H1 (cell line): ENCODE data around the gene PCDHB12. TPM values are rescaled to one million over a fixed set of nuclear protein-coding genes. Genes with fewer than 3 reads are reported as not detected.
"Not testable (repeated sequence)": the region's sequence is repeated elsewhere in the genome, so short reads cannot be mapped to it uniquely, and the experiment has no call there.

Experiments
- CTCF ChIA-PET: fragments of 300-600 bp; sonication (Branson Sonifier 250); formaldehyde crosslinking; loops from one replicate; lab custom pipeline; 2021; ENCODE audit not compliant: partially characterized antibody; lab: Charles Lee
- POLR2A ChIA-PET: fragments of 300-600 bp; sonication (Branson Sonifier 250); formaldehyde crosslinking; loops from one replicate; lab custom pipeline; 2021; ENCODE audit warnings: inconsistent platforms; ENCODE audit not compliant: partially characterized antibody; lab: Charles Lee
- DNase-seq, 2 experiments: peaks; one replicate each; pipeline versions ENCODE4 v3.0.0 to v3.0.0-alpha.2; 2010 to 2022; ENCODE audit warnings: low spot score in 2 of 2, low read depth in 1 of 2, mixed read lengths in 1 of 2
- FAIRE-seq: peaks from 2 replicates; lab custom pipeline; 2011; peaks lifted over from hg19 to GRCh38; lab: Jason Lieb, UNC
- H2AFZ ChIP-seq: 2 replicates; pipeline ENCODE4 v1.8.1; 2012; ENCODE audit warnings: low read length, inconsistent platforms
- H2AK5ac ChIP-seq: 2 replicates; pipeline ENCODE4 v1.6.1; 2013; ENCODE audit warnings: low read depth, low read length
- H2BK120ac ChIP-seq: replicated peaks from 2 replicates; pipeline ENCODE3; 2013; ENCODE audit warnings: low read depth, low read length, inconsistent platforms
- H2BK12ac ChIP-seq: 2 replicates; pipeline ENCODE4 v1.6.1; 2013; ENCODE audit warnings: low read depth, low read length
- H2BK15ac ChIP-seq: 2 replicates; pipeline ENCODE4 v1.6.1; 2013; ENCODE audit warnings: low read length
- H2BK20ac ChIP-seq: 2 replicates; pipeline ENCODE4 v1.6.1; 2013; ENCODE audit warnings: low read length
- H2BK5ac ChIP-seq: 2 replicates; pipeline ENCODE4 v1.6.1; 2013; ENCODE audit warnings: low read depth, low read length
- H3K14ac ChIP-seq: 2 replicates; pipeline ENCODE4 v1.6.1; 2013; ENCODE audit warnings: inconsistent platforms; ENCODE audit not compliant: insufficient read length
- H3K18ac ChIP-seq: 2 replicates; pipeline ENCODE4 v1.6.1; 2013; ENCODE audit warnings: low read length; ENCODE audit errors: extremely low read depth
- H3K23ac ChIP-seq: 2 replicates; pipeline ENCODE4 v1.6.1; 2013; ENCODE audit warnings: inconsistent platforms; ENCODE audit not compliant: insufficient read length
- H3K23me2 ChIP-seq: 2 replicates; pipeline ENCODE4 v1.6.1; 2013; ENCODE audit warnings: low read depth, low read length
- H3K27ac ChIP-seq: 2 replicates; pipeline ENCODE4 v1.6.1; 2011; ENCODE audit warnings: low read depth, low read length, inconsistent platforms
- H3K27me3 ChIP-seq, 4 experiments: replicated peaks in 1 of 4; 1 replicate in 1 of 4; 2 replicates in 3 of 4; pipeline versions ENCODE4 v1.6.1 to v1.8.1; 2011 to 2013; ENCODE audit warnings: low read length in 3 of 4, mild to moderate bottlenecking in 3 of 4, inconsistent platforms in 2 of 4, mixed read lengths in 2 of 4, moderate library complexity in 1 of 4; ENCODE audit not compliant: control insufficient read depth in 3 of 4, insufficient read depth in 3 of 4; ENCODE audit errors: extremely low read depth in 1 of 4
- H3K36me3 ChIP-seq, 4 experiments: 2 replicates each; pipeline versions ENCODE4 v1.6.1 to v1.8.1; 2011 to 2013; ENCODE audit warnings: mild to moderate bottlenecking in 4 of 4, low read length in 3 of 4, moderate library complexity in 2 of 4, control low read depth in 1 of 4, inconsistent platforms in 1 of 4; ENCODE audit not compliant: insufficient read depth in 4 of 4, control insufficient read depth in 2 of 4
- H3K4ac ChIP-seq: replicated peaks from 2 replicates; pipeline ENCODE3; 2013; ENCODE audit warnings: low read length, low read depth, mixed read lengths, inconsistent platforms; ENCODE audit not compliant: insufficient read length
- H3K4me1 ChIP-seq, 4 experiments: replicated peaks in 1 of 4; 1 replicate in 1 of 4; 2 replicates in 3 of 4; pipeline versions ENCODE4 v1.6.1 to v1.8.1; 2011 to 2013; ENCODE audit warnings: low read length in 3 of 4, inconsistent platforms in 2 of 4, mixed read lengths in 1 of 4; ENCODE audit not compliant: insufficient read depth in 4 of 4, control insufficient read depth in 3 of 4
- H3K4me2 ChIP-seq, 2 experiments: 2 replicates each; pipeline versions ENCODE4 v1.6.1 to v1.8.1; 2011 to 2013; ENCODE audit warnings: low read depth in 2 of 2, low read length in 2 of 2, control low read depth in 1 of 2, inconsistent platforms in 1 of 2, mild to moderate bottlenecking in 1 of 2; ENCODE audit not compliant: insufficient read depth in 1 of 2
- H3K4me3 ChIP-seq, 4 experiments: fragments of 200-600, 300-600 bp in 1 of 4; sonication (generic), shearing (Covaris generic), sonication (Bioruptor Twin) in 1 of 4; 2 replicates each; pipeline versions ENCODE4 v1.5.1 to v1.8.1; 2011 to 2016; ENCODE audit warnings: low read length in 4 of 4, low read depth in 3 of 4, control low read depth in 2 of 4, inconsistent platforms in 2 of 4, mild to moderate bottlenecking in 2 of 4, mixed read lengths in 1 of 4, moderate library complexity in 1 of 4; ENCODE audit not compliant: insufficient read depth in 2 of 4; ENCODE audit errors: extremely low read depth in 1 of 4
- H3K56ac ChIP-seq: replicated peaks from 2 replicates; pipeline ENCODE3; 2013; ENCODE audit warnings: low read depth, mild to moderate bottlenecking, mixed read lengths, low read length, inconsistent platforms; ENCODE audit not compliant: insufficient read length
- H3K79me1 ChIP-seq: 2 replicates; pipeline ENCODE4 v1.6.1; 2013; ENCODE audit warnings: low read depth, low read length, control low read depth
- H3K79me2 ChIP-seq, 2 experiments: 2 replicates each; pipeline versions ENCODE4 v1.6.1 to v1.8.1; 2012 to 2013; ENCODE audit warnings: low read length in 2 of 2, mild to moderate bottlenecking in 2 of 2, inconsistent platforms in 1 of 2; ENCODE audit not compliant: insufficient read depth in 2 of 2, control insufficient read depth in 1 of 2
- H3K9ac ChIP-seq, 4 experiments: replicated peaks in 1 of 4; 1 replicate in 1 of 4; 2 replicates in 3 of 4; pipeline versions ENCODE4 v1.6.1 to v1.8.1; 2011 to 2013; ENCODE audit warnings: low read depth in 3 of 4, low read length in 3 of 4, control low read depth in 2 of 4, mild to moderate bottlenecking in 2 of 4, moderate library complexity in 2 of 4, inconsistent platforms in 1 of 4; ENCODE audit errors: extremely low read depth in 1 of 4
- H3K9me3 ChIP-seq, 2 experiments: 2 replicates each; pipeline versions ENCODE4 v1.6.1 to v1.8.1; 2012 to 2013; ENCODE audit warnings: mild to moderate bottlenecking in 2 of 2, moderate library complexity in 2 of 2, control low read depth in 1 of 2, inconsistent platforms in 1 of 2, low read depth in 1 of 2, low read length in 1 of 2, mixed read lengths in 1 of 2; ENCODE audit not compliant: insufficient read depth in 2 of 2
- H4K20me1 ChIP-seq, 2 experiments: replicated peaks in 1 of 2; 2 replicates each; pipeline versions ENCODE3 to v1.8.1; 2011 to 2013; ENCODE audit warnings: inconsistent platforms in 2 of 2, low read length in 2 of 2, mild to moderate bottlenecking in 1 of 2; ENCODE audit not compliant: insufficient read depth in 2 of 2, control insufficient read depth in 1 of 2
- H4K5ac ChIP-seq: 2 replicates; pipeline ENCODE4 v1.6.1; 2013; ENCODE audit warnings: low read length, low read depth, mixed read lengths, inconsistent platforms; ENCODE audit not compliant: insufficient read length
- H4K8ac ChIP-seq: 2 replicates; pipeline ENCODE4 v1.8.0; 2013; ENCODE audit warnings: mild to moderate bottlenecking, moderate library complexity, low read length, inconsistent platforms; ENCODE audit not compliant: insufficient read depth; ENCODE audit errors: extremely low read depth
- H4K91ac ChIP-seq: replicated peaks from 2 replicates; pipeline ENCODE3; 2013; ENCODE audit warnings: low read length, mixed read lengths, inconsistent platforms; ENCODE audit not compliant: insufficient read length
- WGBS, 2 experiments: shearing (Covaris generic) in 1 of 2; methylation state at CpG; one replicate each; pipeline versions ENCODE4 v1.1.6 to v1.1.7; 2013 to 2015; ENCODE audit warnings: low lambda C conversion rate in 2 of 2, mixed read lengths in 2 of 2, inconsistent platforms in 1 of 2, low coverage in 1 of 2, missing lambda C conversion rate in 1 of 2; ENCODE audit not compliant: insufficient replicate concordance in 2 of 2, insufficient coverage in 1 of 2, insufficient read length in 1 of 2; ENCODE audit errors: extremely low coverage in 1 of 2, missing lambda C conversion rate in 1 of 2; 5-methylcytosine and 5-hydroxymethylcytosine counted together
- polyA plus RNA-seq, 7 experiments: library from polyadenylated mRNA; depleted of rRNA in 3 of 7; stranded (reverse) in 5 of 7; unstranded in 2 of 7; fragments of >200 nt in 5 of 7; fragments of 200-250 nt in 2 of 7; gene quantifications; 1 replicate in 5 of 7; 2 replicates in 1 of 7; 4 replicates in 1 of 7; pipeline versions ENCODE4 v1.2.1 to v1.2.3, GENCODE V29; 2011 to 2013; ENCODE audit warnings: missing spikeins in 2 of 7, mixed read lengths in 2 of 7
- total RNA-seq: library from RNA; stranded (reverse); fragmentation: NEBNext Ultra II Directional; extraction: Animal tissue kit (Norgen Biotek cat#: 25700); gene quantifications from 2 replicates; pipeline ENCODE4 v1.2.1, GENCODE V29; 2021

PCDHB12 gene
- total and polyA plus RNA-seq, 2 of the 8 experiments (the other 6 are each of a cell fraction or from before 2014, with no cell fraction given): 1.1 to 2.0 TPM

- H3K18ac ChIP-seq, H3K79me2 ChIP-seq, H2BK15ac ChIP-seq, H3K14ac ChIP-seq, H4K20me1 ChIP-seq, H3K4me3 ChIP-seq, H2AFZ ChIP-seq, DNase-seq, H3K79me1 ChIP-seq, FAIRE-seq, H3K4ac ChIP-seq, H3K9ac ChIP-seq, H4K91ac ChIP-seq, H3K4me1 ChIP-seq, H3K27ac ChIP-seq, H2BK120ac ChIP-seq, H3K36me3 ChIP-seq, H3K23me2 ChIP-seq, H2BK20ac ChIP-seq, H2BK12ac ChIP-seq, H3K23ac ChIP-seq, H2AK5ac ChIP-seq, H4K5ac ChIP-seq, H2BK5ac ChIP-seq, POLR2A ChIA-PET, H3K56ac ChIP-seq, H3K4me2 ChIP-seq, H4K8ac ChIP-seq, H3K27me3 ChIP-seq: not testable (repeated sequence)
- peaks cover 0 to 15% of the 10 kb centered on the region in 2 experiments; a peak in 1 of 4 replicates for H3K9me3 ChIP-seq
- 96% methylated on average over 51 of the region's 79 CpGs; no CpG with 5 or more reads in 1 of the 2 experiments for WGBS, 2 experiments
- CTCF ChIA-PET: interaction anchor here (1.4 kb wide), 1 partner anchor 52 kb away, joined by 3 read pairs; no protein-coding TSS in a partner anchor
These were observed 34.0 kb upstream of the PCDHB12 start for GRCh38 chr5:141174291-141175104.
